ENCODE results near the gene DGLUCY.

GRCh38 chr14:91227183-91227628 is 113.3 kb downstream of the DGLUCY start:
- no peak for TF ChIP-seq EZH2 (IDR thresholded peaks at IDR 0.05; ENCODE audit: insufficient read depth, poor library complexity, severe bottlenecking)
- TF ChIP-seq EZH2phosphoT487 (IDR thresholded peaks at IDR 0.05; ENCODE audit: insufficient read depth, low read depth), result no peak

All from GM23248 (cell line).